CD4-positive, alpha-beta T cell treated with Interleukin-4 for 1 hour (primary cell): ENCODE measurements around the gene SBK3.
A peak's percentile ranks its signal among the peaks of the same experiment; 100 is the strongest.
"Not testable (repeated sequence)": the region's sequence is repeated elsewhere in the genome, so short reads cannot be mapped to it uniquely, and the experiment has no call there.

Source experiments
- DNase-seq, 2 donors: peaks; one replicate each; pipeline ENCODE4 v3.0.0-alpha.2; 2020 to 2022

SBK3 gene

DNA sequence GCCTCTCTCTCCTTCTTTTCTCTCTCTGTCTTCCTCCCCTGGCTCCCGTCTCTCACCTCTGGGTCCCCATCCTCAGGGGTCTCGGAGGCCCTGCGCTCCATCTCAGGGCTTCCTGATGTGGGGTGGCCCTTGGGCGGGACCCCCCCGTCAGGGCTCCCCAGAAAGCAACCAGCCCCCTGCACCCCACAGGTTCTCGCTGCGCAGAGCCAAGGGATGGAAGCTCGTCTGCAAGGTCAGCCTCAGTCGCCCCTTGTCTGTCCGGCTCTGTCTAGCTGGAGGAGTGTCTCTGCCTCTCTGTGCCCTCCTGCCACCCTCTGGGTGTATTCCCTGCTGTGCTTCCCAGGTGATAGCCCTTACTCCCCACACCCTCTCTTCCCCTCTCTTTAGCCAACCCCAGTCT is at the start of gene SBK3:
Gene SBK3, minus strand, starts transcription at position 101 of the 400 bp plus-strand sequence. Its CDS starts 0 bp downstream, at position 101.
- DNase-seq = no peak

- no peak for DNase-seq
These were observed 47.9 kb upstream of the SBK3 start for GRCh38 chr19:55593096-55593772.

- DNase-seq = no peak
These were observed 47.2 kb upstream of the SBK3 start for GRCh38 chr19:55592391-55593090.

DNA sequence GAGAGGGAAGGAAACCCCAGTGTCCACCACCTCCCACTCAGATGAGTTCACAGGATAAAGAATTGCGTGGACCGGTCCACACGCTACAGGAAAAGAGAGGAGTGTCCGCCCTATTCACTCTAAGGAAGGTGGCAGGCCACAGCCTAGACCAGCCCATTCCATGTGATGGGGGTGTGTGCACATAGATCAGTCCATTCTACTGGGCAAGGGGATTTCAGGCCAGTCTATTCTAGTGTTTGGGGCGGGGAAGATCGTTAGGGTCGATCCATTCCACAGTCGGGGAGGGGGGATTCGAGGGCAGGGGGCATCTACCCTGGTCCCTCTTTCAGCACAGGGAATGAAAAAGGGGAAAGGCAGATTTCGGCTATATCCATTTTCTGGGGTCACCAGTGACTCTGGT is 46.2 kb upstream of the SBK3 start:
- DNase-seq = no peak

DNA sequence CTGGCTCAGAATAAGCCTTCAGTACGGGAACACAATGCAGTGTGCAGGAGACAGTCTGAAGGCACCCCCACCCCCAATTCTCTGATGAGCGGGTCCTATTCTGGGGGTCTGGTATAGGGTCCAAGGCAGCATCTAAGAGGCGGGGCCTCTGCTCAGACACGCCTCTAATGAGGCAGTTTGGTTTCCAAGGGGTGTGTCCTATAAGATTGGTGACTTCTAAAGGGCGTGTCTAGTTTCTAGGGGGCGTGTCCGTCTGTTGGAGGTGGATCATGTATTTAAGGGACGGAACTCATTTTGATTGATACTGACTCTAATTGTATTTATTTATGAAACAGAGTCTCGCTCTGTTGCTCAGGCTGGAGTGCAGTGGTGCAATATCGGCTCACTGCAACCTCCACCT is 45.3 kb upstream of the SBK3 start:
- DNase-seq = no peak

GRCh38 chr19:55590109-55590508 is 44.8 kb upstream of the SBK3 start:
- no peak for DNase-seq

GRCh38 chr19:55588738-55589137 is 43.4 kb upstream of the SBK3 start:
- no peak for DNase-seq

GRCh38 chr19:55586976-55587668 is 41.8 kb upstream of the SBK3 start:
- DNase-seq = peak; percentile 94 to 96

DNA sequence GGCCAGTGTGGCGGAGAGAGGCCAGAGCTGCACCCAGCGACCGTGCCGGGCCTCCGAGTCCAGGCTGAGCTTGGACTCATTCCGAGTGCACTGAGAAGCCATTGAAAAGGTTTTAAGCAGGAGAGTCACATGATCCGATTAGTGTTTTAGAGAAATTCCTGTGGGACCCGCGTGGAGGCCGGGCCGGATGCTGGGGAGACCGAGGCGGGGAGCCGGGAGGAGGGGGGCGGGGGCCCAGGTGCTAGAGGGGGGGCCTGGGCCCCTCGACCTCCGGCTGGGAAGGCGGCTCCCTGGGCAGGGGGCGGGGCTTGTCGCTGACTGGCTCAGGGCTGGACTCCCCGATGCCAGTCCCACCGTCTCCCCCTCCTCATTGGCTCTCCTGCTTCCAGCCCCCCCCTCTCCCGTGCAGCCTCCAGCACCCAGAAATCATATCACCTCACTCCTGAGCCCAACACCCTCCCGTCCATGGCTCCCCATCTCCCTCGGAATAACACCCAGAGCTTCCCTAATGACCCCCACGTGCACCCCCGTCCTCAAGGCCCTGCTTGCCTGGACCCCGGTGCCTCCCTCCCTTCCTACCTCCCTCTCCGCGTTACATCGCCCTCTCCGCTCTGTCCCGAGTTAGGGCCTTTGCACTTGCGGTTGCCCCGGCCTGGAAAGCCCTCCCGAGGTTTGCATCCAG is 40.5 kb upstream of the SBK3 start:
- peak; percentile 45 to 59 for DNase-seq

GRCh38 chr19:55584871-55585270 is 39.5 kb upstream of the SBK3 start:
- DNase-seq = no peak

DNA sequence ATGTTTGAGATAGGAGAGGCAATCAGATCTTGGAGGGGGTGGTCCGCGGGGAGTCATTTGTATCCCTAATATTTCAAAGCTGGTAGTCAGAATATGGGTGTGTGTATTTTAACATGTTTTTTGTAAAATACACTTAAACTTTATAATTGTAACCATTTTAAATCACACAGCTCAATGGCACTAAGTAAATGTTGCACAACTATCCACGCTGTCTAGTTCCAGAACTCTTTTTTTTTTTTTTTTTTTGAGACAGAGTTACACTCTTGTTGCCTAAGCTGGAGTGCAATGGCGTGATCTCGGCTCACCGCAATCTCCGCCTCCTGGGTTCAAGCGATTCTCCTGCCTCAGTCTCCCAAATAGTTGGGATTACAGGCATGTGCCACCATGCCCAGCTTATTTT is 38.6 kb upstream of the SBK3 start:
- DNase-seq = not testable (repeated sequence)

- not testable (repeated sequence) for DNase-seq
These were observed 36.9 kb upstream of the SBK3 start for GRCh38 chr19:55582284-55582683.

- no peak for DNase-seq
These were observed 36.5 kb upstream of the SBK3 start for GRCh38 chr19:55581823-55582223.

GRCh38 chr19:55581145-55581822 is 35.9 kb upstream of the SBK3 start:
- DNase-seq = peak in 1 of 2 donors; percentile 26

DNA sequence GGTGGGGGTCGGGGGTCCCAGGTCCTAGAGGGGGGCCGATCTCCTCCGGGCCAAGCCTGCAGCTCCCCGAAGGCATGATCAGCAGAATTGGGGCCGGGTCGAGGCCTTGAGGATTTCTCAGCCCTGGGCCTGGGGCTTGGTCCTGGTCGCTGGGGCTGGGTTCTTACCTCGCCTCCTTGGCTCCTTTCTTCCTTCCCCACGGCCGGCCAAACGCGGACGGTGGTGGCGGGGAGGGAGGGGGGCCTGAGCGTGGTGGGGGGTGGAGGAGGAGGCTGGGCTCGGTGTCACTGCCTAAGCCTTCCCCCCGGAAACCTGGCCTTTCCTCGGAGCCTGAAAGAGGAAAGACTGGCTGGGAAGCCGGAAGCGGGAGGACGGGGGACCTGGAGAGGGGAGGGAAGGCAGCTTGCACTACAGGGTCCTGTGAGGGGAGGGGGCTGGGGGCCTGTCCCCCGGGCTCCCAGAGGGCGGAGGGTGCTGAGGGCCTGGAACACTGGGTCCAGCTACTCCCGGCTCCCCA is 35.3 kb upstream of the SBK3 start, which contains the start of gene ZNF579:
Gene ZNF579, minus strand, starts transcription at position 221 of the 517 bp plus-strand sequence. CDS start 1,209 bp downstream, outside the sequence.
- peak; percentile 77 to 80 for DNase-seq

DNA sequence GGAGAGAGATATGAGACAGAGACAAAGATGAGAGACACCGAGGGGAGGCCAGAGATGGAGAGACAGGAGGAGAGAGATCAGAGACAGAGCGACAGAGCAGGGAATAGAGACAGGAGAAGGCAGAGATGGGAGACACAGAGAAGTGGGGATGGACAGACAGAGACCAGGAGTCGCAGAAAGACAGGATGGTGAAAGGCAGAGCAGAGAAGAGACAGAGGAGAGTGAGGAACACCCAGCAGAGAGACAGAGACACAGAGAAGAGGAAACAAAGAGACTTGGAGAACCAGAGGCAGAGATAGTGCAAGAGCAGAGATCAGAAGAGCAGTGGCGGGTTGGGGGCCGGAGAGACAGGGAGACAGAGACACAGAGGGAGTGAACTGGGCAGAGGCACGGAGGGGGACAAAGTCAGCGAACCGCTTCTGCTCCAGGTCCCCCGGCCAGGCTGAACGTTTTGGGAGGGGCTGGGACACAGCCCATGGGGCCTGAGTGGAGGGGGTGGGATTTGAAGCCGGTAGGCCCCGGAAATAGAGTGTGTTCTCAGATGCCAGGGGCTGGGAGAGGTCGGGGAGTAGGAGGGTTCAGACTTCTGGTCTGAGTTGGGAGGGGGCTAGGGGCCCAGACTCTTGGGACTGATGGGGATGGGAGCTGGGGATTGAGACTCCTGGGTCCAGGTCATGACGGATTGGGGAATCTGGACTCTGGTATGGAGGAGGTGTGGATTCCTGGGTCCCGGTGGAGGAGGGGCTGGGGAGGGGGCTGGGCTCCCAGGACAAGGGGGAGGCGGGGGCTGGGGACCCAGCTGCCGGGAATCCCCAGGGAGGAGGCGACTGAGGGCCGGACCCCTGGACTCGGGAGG is 34.7 kb upstream of the SBK3 start:
- no peak for DNase-seq

- no peak for DNase-seq
These were observed 33.7 kb upstream of the SBK3 start for GRCh38 chr19:55578761-55579747.

DNA sequence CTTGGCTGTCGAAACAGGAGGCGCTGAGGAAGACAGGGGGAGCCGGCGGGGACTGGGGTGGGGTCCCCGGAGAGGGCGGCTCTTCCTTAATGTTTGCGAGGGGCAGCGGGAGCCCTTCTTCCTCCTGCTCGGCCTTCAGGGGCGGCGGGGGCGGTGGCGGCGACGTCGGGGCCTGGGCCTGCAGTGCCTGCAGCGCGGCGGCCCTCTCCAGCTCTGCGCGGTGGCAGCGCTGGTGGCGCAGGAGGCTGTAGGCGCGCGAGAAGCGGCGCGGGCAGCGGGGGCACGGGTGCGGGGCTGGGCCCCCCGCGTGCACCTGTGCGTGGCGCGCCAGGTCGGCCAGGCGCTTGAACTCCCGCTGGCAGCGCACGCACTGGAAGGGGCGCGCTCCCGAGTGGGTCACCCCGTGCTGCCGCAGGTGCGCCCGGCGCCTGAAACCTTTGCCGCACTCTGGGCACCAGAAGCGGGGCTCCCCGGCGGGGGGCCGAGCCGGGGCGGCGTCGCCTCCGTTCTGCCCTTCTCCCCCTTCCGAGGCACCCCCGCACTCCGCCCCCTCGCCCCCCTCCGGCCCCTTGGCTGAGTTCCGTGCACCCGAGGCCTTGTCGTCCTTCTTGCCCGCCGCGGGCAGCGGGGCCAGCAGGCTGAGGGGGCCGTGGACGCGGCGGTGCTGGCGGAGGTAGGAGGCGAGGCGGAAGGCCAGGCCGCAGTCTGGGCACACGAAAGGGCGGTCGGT is 32.9 kb upstream of the SBK3 start:
- no peak for DNase-seq

DNA sequence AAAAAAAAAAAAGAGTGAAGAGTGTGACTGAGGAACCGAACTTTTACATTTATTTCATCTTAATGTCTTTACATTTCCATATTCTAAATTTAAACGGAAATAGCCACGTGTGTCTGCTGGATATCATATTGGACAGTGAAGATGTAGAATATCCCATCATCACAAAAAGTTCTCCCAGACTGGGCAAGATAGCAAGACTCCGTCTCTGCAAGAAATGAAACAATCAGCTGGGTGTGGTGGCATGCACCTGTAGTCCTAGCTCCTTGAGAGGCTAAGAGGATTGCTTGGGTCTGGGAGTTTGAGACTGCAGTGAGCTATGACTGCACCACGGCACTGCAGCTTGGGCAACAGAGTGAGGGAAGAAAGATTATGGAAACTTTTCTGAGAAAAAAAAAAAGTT is 31.4 kb upstream of the SBK3 start:
- no peak for DNase-seq
